Erythroblast (primary cell): ENCODE data around the gene CCDC122.

Experiments used
- GATA1 ChIP-seq: IDR thresholded peaks from 2 replicates; pipeline ENCODE4 v1.6.1; 2011; ENCODE audit warnings: low read depth, mild to moderate bottlenecking, control low read depth, low read length, moderate library complexity
- POLR2A ChIP-seq: IDR thresholded peaks from 2 replicates; pipeline ENCODE4 v1.6.1; 2011; ENCODE audit warnings: mild to moderate bottlenecking, low read length

DNA sequence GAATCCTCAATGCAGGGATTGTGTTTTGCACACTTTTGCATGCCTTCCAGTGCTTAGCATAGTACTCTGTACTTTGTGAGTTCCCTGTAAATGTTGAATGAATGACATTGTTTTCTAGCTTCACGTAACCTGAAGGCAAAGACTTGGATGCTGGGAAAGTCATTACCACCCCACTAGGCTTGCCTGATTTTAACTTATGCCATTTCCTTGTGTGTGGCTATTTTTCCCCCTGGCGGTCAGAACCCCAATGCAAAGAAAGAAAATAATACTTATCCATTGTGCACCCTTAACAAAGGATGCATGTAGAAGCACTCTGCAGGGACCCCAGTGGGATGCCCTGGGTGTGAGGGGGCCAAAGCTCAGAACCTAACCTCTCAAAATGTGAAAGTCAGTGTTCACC lies 91.5 kb downstream of the CCDC122 start:
- TF ChIP-seq POLR2A = no peak
- no peak for TF ChIP-seq GATA1
